A549 (cell line): ENCODE data around the gene POMT1. TPM values are rescaled to one million over a fixed set of nuclear protein-coding genes. Genes with fewer than 3 reads are reported as not detected.

Source experiments
- ATAC-seq, 2 experiments: fragments of 200-7000 bp in 1 of 2; fragments of >200 bp in 1 of 2; cut with Nextera tagmentation in 1 of 2; cut with Tn5 transposase in 1 of 2; 3 replicates each; pipeline versions ENCODE4 v1.8.0 to v1.9.1; 2018 to 2020; ENCODE audit warnings: mild to moderate bottlenecking in 1 of 2, moderate library complexity in 1 of 2
- CTCF ChIA-PET: fragments of 300-600 bp; sonication (Branson Sonifier 250); formaldehyde crosslinking; extraction: SDS; loops from one replicate; lab custom pipeline; 2021; ENCODE audit warnings: antibody characterized with exemption, inconsistent platforms; lab: Yijun Ruan, JAX
- POLR2A ChIA-PET: fragments of 350-600 bp; formaldehyde crosslinking; extraction: SDS; loops from one replicate; lab custom pipeline; 2021; ENCODE audit warnings: antibody characterized with exemption, inconsistent platforms; lab: Yijun Ruan, JAX
- DNase-seq, 2 experiments: peaks; one replicate each; pipeline versions ENCODE4 v3.0.0 to v3.0.0-alpha.2; 2011 to 2016; ENCODE audit warnings: low read depth in 1 of 2, low spot score in 1 of 2
- FAIRE-seq: peaks from 2 replicates; lab custom pipeline; 2011; peaks lifted over from hg19 to GRCh38; lab: Jason Lieb, UNC
- H3K27ac ChIP-seq, 2 experiments: fragments of >200 bp; sonication (Bioruptor Twin); formaldehyde crosslinking; 3 replicates each; pipeline ENCODE4 v1.5.1; 2016 to 2017
- H3K4me1 ChIP-seq: fragments of >200 bp; sonication (Bioruptor Twin); formaldehyde crosslinking; 3 replicates; pipeline ENCODE4 v1.6.1; 2016
- H3K4me2 ChIP-seq: fragments of >200 bp; sonication (Bioruptor Twin); formaldehyde crosslinking; 3 replicates; pipeline ENCODE4 v1.6.1; 2016
- H3K4me3 ChIP-seq: fragments of >200 bp; sonication (Bioruptor Twin); formaldehyde crosslinking; 3 replicates; pipeline ENCODE4 v1.5.1; 2016
- H3K9me3 ChIP-seq: fragments of >200 bp; sonication (Bioruptor Twin); formaldehyde crosslinking; 3 replicates; pipeline ENCODE4 v1.6.1; 2016
- BCL3 ChIP-seq: fragments of >200 bp; sonication (Bioruptor Twin); formaldehyde crosslinking; IDR thresholded peaks from 3 replicates; pipeline ENCODE4 v1.6.1; 2016
- CBX8 ChIP-seq: fragments of 200-600 bp; sonication (generic); IDR thresholded peaks from 2 replicates; pipeline ENCODE4 v1.6.1; 2016
- CHD2 ChIP-seq: fragments of 150-350 bp; IDR thresholded peaks from 2 replicates; pipeline ENCODE4 v1.6.1; 2014; ENCODE audit warnings: low read length; ENCODE audit not compliant: partially characterized antibody
- E2F6 ChIP-seq: IDR thresholded peaks from 2 replicates; pipeline ENCODE4 v1.6.1; 2012; ENCODE audit warnings: low read depth, borderline replicate concordance
- EP300 ChIP-seq, 2 experiments: fragments of >200 bp; sonication (Bioruptor Twin); formaldehyde crosslinking; IDR thresholded peaks; 2 replicates in 1 of 2; 3 replicates in 1 of 2; pipeline ENCODE4 v1.6.1; 2016 to 2017
- HOXA7 ChIP-seq: fragments of 250-450 bp; sonication (Bioruptor Pico); IDR thresholded peaks from 2 replicates; pipeline ENCODE4 v1.5.0; 2020; ENCODE audit warnings: mild to moderate bottlenecking, moderate library complexity
- MAX ChIP-seq: IDR thresholded peaks from 2 replicates; pipeline ENCODE4 v1.6.1; 2012
- NFE2L2 ChIP-seq: fragments of 150-350 bp; conservative IDR thresholded peaks from 2 replicates; pipeline ENCODE4 v1.6.1; 2014; ENCODE audit warnings: low read length
- NPAS2 ChIP-seq: fragments of 250-450 bp; sonication (Bioruptor Pico); IDR thresholded peaks from 2 replicates; pipeline ENCODE4 v1.8.0; 2022; ENCODE audit warnings: mild to moderate bottlenecking, moderate library complexity, borderline replicate concordance
- POLR2A ChIP-seq: IDR thresholded peaks from 2 replicates; pipeline ENCODE4 v1.6.1; 2012; ENCODE audit warnings: mild to moderate bottlenecking, low read length
- RAD21 ChIP-seq, 2 experiments: fragments of >200 bp in 1 of 2; sonication (Bioruptor Twin) in 1 of 2; formaldehyde crosslinking in 1 of 2; IDR thresholded peaks in 1 of 2; conservative IDR thresholded peaks in 1 of 2; 2 replicates in 1 of 2; 3 replicates in 1 of 2; pipeline ENCODE4 v1.6.1; 2012 to 2018; ENCODE audit warnings: inconsistent platforms in 1 of 2
- RCOR1 ChIP-seq: fragments of 150-350 bp; IDR thresholded peaks from 2 replicates; pipeline ENCODE4 v1.6.1; 2014; ENCODE audit warnings: antibody characterized with exemption, low read length, low read depth
- REST ChIP-seq: fragments of 200-600 bp; sonication (generic); IDR thresholded peaks from 2 replicates; pipeline ENCODE4 v1.6.1; 2016; ENCODE audit warnings: antibody characterized with exemption, mild to moderate bottlenecking, moderate library complexity
- TFCP2L1 ChIP-seq: fragments of 250-450 bp; sonication (Bioruptor Pico); IDR thresholded peaks from 2 replicates; pipeline ENCODE4 v1.5.0; 2021; ENCODE audit warnings: mild to moderate bottlenecking
- ZFP36 ChIP-seq: fragments of 450-650 bp; IDR thresholded peaks from 2 replicates; pipeline ENCODE4 v1.6.1; 2014; ENCODE audit warnings: borderline replicate concordance; ENCODE audit not compliant: partially characterized antibody
- ZSCAN20 ChIP-seq: fragments of 250-450 bp; sonication (Bioruptor Pico); IDR thresholded peaks from 2 replicates; pipeline ENCODE4 v1.8.0; 2022; ENCODE audit warnings: mild to moderate bottlenecking, moderate library complexity
- WGBS: methylation state at CpG from one replicate; pipeline ENCODE4 v1.1.6; 2017; ENCODE audit errors: missing lambda C conversion rate; 5-methylcytosine and 5-hydroxymethylcytosine counted together
- polyA plus RNA-seq, 4 experiments: library from polyadenylated mRNA; depleted of rRNA in 3 of 4; stranded (reverse); fragments of >200 nt; fragmentation: RNase III in 1 of 4; extraction: RNeasy Plus Mini Kit Qiagen cat#74134 plus additional on column Dnase treatment in 1 of 4; gene quantifications; 2 replicates in 3 of 4; 3 replicates in 1 of 4; pipeline ENCODE4 v1.2.3, GENCODE V29; 2011 to 2017

The POMT1 gene
- polyA plus RNA-seq, 2 of the 4 experiments (the other 2 are of a cell fraction), result 16.5 to 17.7 TPM

- TF ChIP-seq HOXA7 (CRISPR knock-in tag) (no peak), POLR2A (no peak), EP300 (IDR thresholded peaks at IDR 0.05) (no peak), CHD2 (no peak), ZSCAN20 (CRISPR knock-in tag) (no peak), RCOR1 (no peak), ZFP36 (no peak)
- TF ChIP-seq, all 56 proteins: peak for 0
Measured at GRCh38 chr9:131485728-131486422, 16.8 kb upstream of the POMT1 start (continued).

GRCh38 chr9:131487001-131487400, 15.7 kb upstream of the POMT1 start:
- TF ChIP-seq MAX, result no peak
- TF ChIP-seq CHD2, result no peak
- no peak for TF ChIP-seq NPAS2 (CRISPR knock-in tag)
- TF ChIP-seq, all 56 proteins: peak for 0
- Histone ChIP-seq H3K4me1 (no peaks in the 10 kb centered on the region), H3K4me2 (no peak overlapping the region), H3K4me3 (no peak overlapping the region), H3K27ac (no peak overlapping the region), H3K9me3 (no peaks in the 10 kb centered on the region)
- CTCF ChIA-PET, result interaction anchor here (0.9 to 1.8 kb wide), 6 partner anchors 8 to 137 kb away, joined by 3 to 7 read pairs (median 4); no protein-coding TSS in a partner anchor
- WGBS, result 92% methylated on average over 7 of the region's 9 CpGs
- POLR2A ChIA-PET, result interaction anchor here (1.0 kb wide), 1 partner anchor 114 kb away, joined by 3 read pairs; no protein-coding TSS in a partner anchor
- ATAC-seq (no peak), FAIRE-seq (no peak), DNase-seq (no peak)

GRCh38 chr9:131487621-131488031, 15.1 kb upstream of the POMT1 start:
- WGBS, result 87% methylated on average over 14 of the region's 14 CpGs
- no peak overlapping the region for H3K27ac ChIP-seq
- ATAC-seq (peak in 1 of 2 experiments; percentile 5; a peak in 1 of 6 replicates), FAIRE-seq (no peak), DNase-seq (no peak)
- H3K9me3 ChIP-seq, result no peaks in the 10 kb centered on the region
- no peak overlapping the region for H3K4me3 ChIP-seq
- TF ChIP-seq BCL3, result no peak
- TF ChIP-seq NFE2L2, result no peak
- no peak for TF ChIP-seq REST
- TF ChIP-seq E2F6, result no peak
- no peak for TF ChIP-seq TFCP2L1 (CRISPR knock-in tag)
- TF ChIP-seq RAD21 (conservative IDR thresholded peaks at IDR 0.05 in 1 of 2, IDR thresholded peaks at IDR 0.05 in 1 of 2), result no peak
- TF ChIP-seq CBX8, result no peak
- no peak overlapping the region for H3K4me2 ChIP-seq
- no peaks in the 10 kb centered on the region for H3K4me1 ChIP-seq
- ChIA-PET POLR2A (interaction anchor here (1.0 kb wide), 1 partner anchor 114 kb away, joined by 3 read pairs; no protein-coding TSS in a partner anchor), CTCF (interaction anchor here (0.9 to 1.8 kb wide), 7 partner anchors 9 to 138 kb away, joined by 3 to 7 read pairs (median 4); no protein-coding TSS in a partner anchor)
